ENCODE results near the gene ATAT1. TPM values are rescaled to one million over a fixed set of nuclear protein-coding genes. Genes with fewer than 3 reads are reported as not detected.
A peak's percentile ranks its signal among the peaks of the same experiment; 100 is the strongest.

Gene ATAT1
- total and polyA plus RNA-seq, 2 of the 13 experiments (the other 11 are each of a cell fraction or from before 2014, with no cell fraction given): 9.2 to 23.6 TPM

DNA sequence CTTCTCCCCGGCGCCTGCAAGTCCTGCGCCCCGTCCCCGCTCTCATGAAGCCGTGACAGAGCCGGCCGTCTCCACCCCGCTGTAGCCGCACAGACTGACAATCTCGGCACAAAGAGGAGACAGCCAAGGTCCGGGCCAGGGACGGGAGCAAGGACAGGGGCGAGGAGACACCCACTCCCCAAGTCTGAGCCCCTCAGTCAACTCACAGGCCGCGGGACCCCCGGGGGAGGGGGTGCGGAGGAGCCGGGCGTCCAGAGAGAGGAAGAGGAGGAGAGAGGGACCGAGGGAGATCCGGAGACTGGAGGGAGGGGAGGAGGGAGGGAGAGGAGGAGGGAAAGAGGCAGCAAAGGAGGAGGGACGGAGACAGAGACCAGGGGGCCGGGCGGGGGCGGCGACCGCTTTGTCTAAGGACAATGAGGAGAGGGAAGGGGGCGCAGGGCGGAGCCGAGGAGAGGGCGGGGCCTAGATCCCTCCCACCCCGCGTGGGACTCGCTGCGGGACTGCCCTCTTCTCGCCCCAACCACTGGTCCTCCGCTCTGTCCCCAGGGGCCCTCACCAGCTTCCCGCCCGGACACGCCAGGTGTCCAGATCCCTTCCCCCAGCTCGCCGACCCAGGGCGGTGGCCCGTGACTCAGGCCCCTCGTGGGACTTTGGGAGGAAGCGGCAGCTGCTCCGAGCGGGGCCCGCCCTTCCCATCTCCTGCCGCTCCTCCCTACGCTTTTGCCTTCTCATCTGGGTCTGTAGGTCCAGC, 60.4 kb downstream of the ATAT1 start (continued):
- TF ChIP-seq, protein P1, sequence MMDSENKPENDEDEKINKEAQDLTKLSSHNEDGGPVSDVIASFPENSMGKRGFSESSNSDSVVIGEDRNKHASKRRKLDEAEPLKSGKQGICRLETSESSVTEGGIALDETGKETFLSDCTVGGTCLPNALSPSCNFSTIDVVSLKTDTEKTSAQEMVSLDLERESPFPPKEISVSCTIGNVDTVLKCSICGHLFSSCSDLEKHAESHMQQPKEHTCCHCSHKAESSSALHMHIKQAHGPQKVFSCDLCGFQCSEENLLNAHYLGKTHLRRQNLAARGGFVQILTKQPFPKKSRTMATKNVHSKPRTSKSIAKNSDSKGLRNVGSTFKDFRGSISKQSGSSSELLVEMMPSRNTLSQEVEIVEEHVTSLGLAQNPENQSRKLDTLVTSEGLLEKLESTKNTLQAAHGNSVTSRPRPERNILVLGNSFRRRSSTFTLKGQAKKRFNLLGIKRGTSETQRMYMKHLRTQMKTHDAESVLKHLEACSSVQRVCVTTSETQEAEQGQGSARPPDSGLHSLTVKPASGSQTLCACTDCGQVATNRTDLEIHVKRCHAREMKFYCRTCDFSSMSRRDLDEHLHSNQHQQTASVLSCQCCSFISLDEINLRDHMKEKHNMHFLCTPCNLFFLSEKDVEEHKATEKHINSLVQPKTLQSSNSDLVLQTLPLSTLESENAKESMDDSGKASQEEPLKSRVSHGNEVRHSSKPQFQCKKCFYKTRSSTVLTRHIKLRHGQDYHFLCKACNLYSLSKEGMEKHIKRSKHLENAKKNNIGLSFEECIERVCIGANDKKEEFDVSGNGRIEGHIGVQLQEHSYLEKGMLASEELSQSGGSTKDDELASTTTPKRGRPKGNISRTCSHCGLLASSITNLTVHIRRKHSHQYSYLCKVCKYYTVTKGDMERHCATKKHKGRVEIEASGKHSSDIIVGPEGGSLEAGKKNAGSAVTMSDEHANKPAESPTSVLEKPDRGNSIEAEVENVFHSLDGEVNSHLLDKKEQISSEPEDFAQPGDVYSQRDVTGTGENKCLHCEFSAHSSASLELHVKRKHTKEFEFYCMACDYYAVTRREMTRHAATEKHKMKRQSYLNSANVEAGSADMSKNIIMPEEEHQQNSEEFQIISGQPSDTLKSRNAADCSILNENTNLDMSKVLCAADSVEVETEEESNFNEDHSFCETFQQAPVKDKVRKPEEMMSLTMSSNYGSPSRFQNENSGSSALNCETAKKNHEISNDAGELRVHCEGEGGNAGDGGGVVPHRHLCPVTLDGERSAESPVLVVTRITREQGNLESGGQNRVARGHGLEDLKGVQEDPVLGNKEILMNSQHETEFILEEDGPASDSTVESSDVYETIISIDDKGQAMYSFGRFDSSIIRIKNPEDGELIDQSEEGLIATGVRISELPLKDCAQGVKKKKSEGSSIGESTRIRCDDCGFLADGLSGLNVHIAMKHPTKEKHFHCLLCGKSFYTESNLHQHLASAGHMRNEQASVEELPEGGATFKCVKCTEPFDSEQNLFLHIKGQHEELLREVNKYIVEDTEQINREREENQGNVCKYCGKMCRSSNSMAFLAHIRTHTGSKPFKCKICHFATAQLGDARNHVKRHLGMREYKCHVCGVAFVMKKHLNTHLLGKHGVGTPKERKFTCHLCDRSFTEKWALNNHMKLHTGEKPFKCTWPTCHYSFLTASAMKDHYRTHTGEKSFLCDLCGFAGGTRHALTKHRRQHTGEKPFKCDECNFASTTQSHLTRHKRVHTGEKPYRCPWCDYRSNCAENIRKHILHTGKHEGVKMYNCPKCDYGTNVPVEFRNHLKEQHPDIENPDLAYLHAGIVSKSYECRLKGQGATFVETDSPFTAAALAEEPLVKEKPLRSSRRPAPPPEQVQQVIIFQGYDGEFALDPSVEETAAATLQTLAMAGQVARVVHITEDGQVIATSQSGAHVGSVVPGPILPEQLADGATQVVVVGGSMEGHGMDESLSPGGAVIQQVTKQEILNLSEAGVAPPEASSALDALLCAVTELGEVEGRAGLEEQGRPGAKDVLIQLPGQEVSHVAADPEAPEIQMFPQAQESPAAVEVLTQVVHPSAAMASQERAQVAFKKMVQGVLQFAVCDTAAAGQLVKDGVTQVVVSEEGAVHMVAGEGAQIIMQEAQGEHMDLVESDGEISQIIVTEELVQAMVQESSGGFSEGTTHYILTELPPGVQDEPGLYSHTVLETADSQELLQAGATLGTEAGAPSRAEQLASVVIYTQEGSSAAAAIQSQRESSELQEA (CRISPR knock-in tag; IDR thresholded peaks at IDR 0.05; ENCODE audit: not compliant biosample characterization): peak; percentile 36
- no peak for TF ChIP-seq ATF7 (IDR thresholded peaks at IDR 0.05)
- no peak for TF ChIP-seq ATF7 (CRISPR knock-in tag; IDR thresholded peaks at IDR 0.05)
- TF ChIP-seq RCOR2 (CRISPR knock-in tag; IDR thresholded peaks at IDR 0.05): no peak
- TF ChIP-seq ZNF558 (CRISPR knock-in tag; IDR thresholded peaks at IDR 0.05; ENCODE audit: borderline replicate concordance): no peak
- peak; percentile 58 for TF ChIP-seq SAP130 (CRISPR knock-in tag; IDR thresholded peaks at IDR 0.05; ENCODE audit: low read depth)
- no peak for TF ChIP-seq KLF13 (CRISPR knock-in tag; IDR thresholded peaks at IDR 0.05)
- no peak for TF ChIP-seq ZNF256 (CRISPR knock-in tag; conservative IDR thresholded peaks at IDR 0.05)
- TF ChIP-seq ZNF737 (CRISPR knock-in tag; IDR thresholded peaks at IDR 0.05; ENCODE audit: borderline replicate concordance): no peak
- TF ChIP-seq PAWR (CRISPR knock-in tag; IDR thresholded peaks at IDR 0.05; ENCODE audit: borderline replicate concordance): no peak
- no peak for TF ChIP-seq ZNF703 (CRISPR knock-in tag; IDR thresholded peaks at IDR 0.05; ENCODE audit: borderline replicate concordance)
- TF ChIP-seq ZKSCAN1 (IDR thresholded peaks at IDR 0.05; ENCODE audit: low read length): no peak
- TF ChIP-seq ZFX (CRISPR knock-in tag; IDR thresholded peaks at IDR 0.05; ENCODE audit: low read depth): peak; percentile 38
- 0 out of 2 replicates have a peak, but pooled peaks have one; percentile 22 for TF ChIP-seq MAZ (IDR thresholded peaks at IDR 0.05; ENCODE audit: borderline replicate concordance, low read depth, low read length)
- TF ChIP-seq MAZ (CRISPR knock-in tag; IDR thresholded peaks at IDR 0.05; ENCODE audit: low read depth): peak; percentile 45; the same call in 1 of the 2 replicates
- TF ChIP-seq ZNF30 (CRISPR knock-in tag; IDR thresholded peaks at IDR 0.05): no peak
- TF ChIP-seq ZSCAN21 (CRISPR knock-in tag; IDR thresholded peaks at IDR 0.05; ENCODE audit: borderline replicate concordance): no peak; the same call in 1 of the 2 replicates
- TF ChIP-seq SIX1 (CRISPR knock-in tag; IDR thresholded peaks at IDR 0.05; ENCODE audit: borderline replicate concordance): no peak
- TF ChIP-seq ZNF431 (CRISPR knock-in tag; IDR thresholded peaks at IDR 0.05; ENCODE audit: borderline replicate concordance, low read depth): 0 out of 2 replicates have a peak, but pooled peaks have one; percentile 36
- no peak for TF ChIP-seq CBX5 (CRISPR knock-in tag; IDR thresholded peaks at IDR 0.05; ENCODE audit: borderline replicate concordance)
- 0 out of 2 replicates have a peak, but pooled peaks have one; percentile 24 for TF ChIP-seq CENPT (CRISPR knock-in tag; IDR thresholded peaks at IDR 0.05; ENCODE audit: low read depth)
